HPDE6-E6E7 (cell line): Measurements from ENCODE around the gene TBC1D32.
"Not testable (repeated sequence)": the region's sequence is repeated elsewhere in the genome, so short reads cannot be mapped to it uniquely, and the experiment has no call there.

Source experiments
- DNase-seq: peaks from one replicate; pipeline ENCODE4 v3.0.0; 2011; ENCODE audit warnings: missing footprints; ENCODE audit errors: extremely low spot score

TBC1D32 gene

GRCh38 chr6:121334299-121335086 lies at the start of gene TBC1D32:
Gene TBC1D32 (minus strand): TSS chr6:121334480. CDS start chr6:121334430, 50 bp downstream.
- DNase-seq = peak; percentile 93

- no peak for DNase-seq
Observed at GRCh38 chr6:121383478-121383877, 49.2 kb upstream of the TBC1D32 start.

- no peak for DNase-seq
Observed at GRCh38 chr6:121382467-121383121, 48.3 kb upstream of the TBC1D32 start.

- no peak for DNase-seq
Observed at GRCh38 chr6:121376411-121376810, 42.1 kb upstream of the TBC1D32 start.

GRCh38 chr6:121374219-121374618 lies 39.9 kb upstream of the TBC1D32 start:
- not testable (repeated sequence) for DNase-seq

GRCh38 chr6:121365536-121366521 lies 31.5 kb upstream of the TBC1D32 start:
- DNase-seq = no peak

GRCh38 chr6:121356575-121356974 lies 22.3 kb upstream of the TBC1D32 start:
- no peak for DNase-seq

- no peak for DNase-seq
Observed at GRCh38 chr6:121354764-121355163, 20.5 kb upstream of the TBC1D32 start.

- no peak for DNase-seq
Observed at GRCh38 chr6:121352941-121353340, 18.7 kb upstream of the TBC1D32 start.

GRCh38 chr6:121351916-121352315 lies 17.6 kb upstream of the TBC1D32 start:
- DNase-seq = no peak

GRCh38 chr6:121349596-121349995 lies 15.3 kb upstream of the TBC1D32 start:
- no peak for DNase-seq

GRCh38 chr6:121347484-121347883 lies 13.2 kb upstream of the TBC1D32 start:
- no peak for DNase-seq

GRCh38 chr6:121344539-121344938 lies 10.3 kb upstream of the TBC1D32 start:
- no peak for DNase-seq

- DNase-seq = no peak
Observed at GRCh38 chr6:121339639-121340226, 5.5 kb upstream of the TBC1D32 start.

- no peak for DNase-seq
Observed at GRCh38 chr6:121338956-121339355, 4.7 kb upstream of the TBC1D32 start.

GRCh38 chr6:121338366-121338765 lies 4.1 kb upstream of the TBC1D32 start:
- no peak for DNase-seq

GRCh38 chr6:121335087-121336008 lies 1.1 kb upstream of the TBC1D32 start:
- no peak for DNase-seq

- not testable (repeated sequence) for DNase-seq
Observed at GRCh38 chr6:121333694-121334093, 586 bp downstream of the TBC1D32 start.

GRCh38 chr6:121333196-121333595 lies 1.1 kb downstream of the TBC1D32 start:
- DNase-seq = no peak

GRCh38 chr6:121330516-121330915 lies 3.8 kb downstream of the TBC1D32 start:
- DNase-seq = no peak
